Colonic mucosa (tissue), 2 donors: ENCODE results near the gene ACR. TPM values are rescaled to one million over a fixed set of nuclear protein-coding genes. Genes with fewer than 3 reads are reported as not detected.

Experiments used
- total RNA-seq, 2 donors: library from RNA; stranded (reverse); fragmentation: NEBNext Ultra II Directional in 1 of 2; extraction: Animal tissue kit (Norgen Biotek cat#: 25700) in 1 of 2; gene quantifications; one replicate each; pipeline ENCODE4 v1.2.1, GENCODE V29; 2021
- donor health status: DM: no; HTN: no; CAD: no.
- donor health status: DM: no; HTN: no; CAD: no.

Gene ACR
- total RNA-seq, 2 donors from 2014 or later, result 0.77 to 0.80 TPM

Other genes with a start within 250 kb of the ACR start
- 10 to 100 TPM; 51.1 to 60.0 TPM for gene LMF2, start 230.5 kb upstream of the ACR start, total RNA-seq
- gene NCAPH2, start 230.0 kb upstream of the ACR start, total RNA-seq, result 10 to 100 TPM; 27.4 to 71.5 TPM
- gene SCO2, start 212.6 kb upstream of the ACR start, total RNA-seq, result 1 to 10 TPM; 1.8 to 5.8 TPM
- gene TYMP, start 208.2 kb upstream of the ACR start, total RNA-seq, result 10 to 100 TPM; 22.6 to 28.0 TPM
- gene KLHDC7B, start 192.3 kb upstream of the ACR start, total RNA-seq, result under 1 TPM; 0.07 to 0.16 TPM
- not detected for gene SYCE3, start 175.3 kb upstream of the ACR start, total RNA-seq
- gene CPT1B, start 159.8 kb upstream of the ACR start, total RNA-seq, result 10 to 100 TPM; 20.1 to 21.7 TPM
- 10 to 100 TPM; 52.6 to 89.7 TPM for gene CHKB, start 155.4 kb upstream of the ACR start, total RNA-seq
- gene MAPK8IP2, start 137.4 kb upstream of the ACR start, total RNA-seq, result 1 to 10 TPM; 1.2 to 1.4 TPM
- gene ARSA, start 110.1 kb upstream of the ACR start, total RNA-seq, result 10 to 100 TPM; 40.6 to 61.0 TPM
- gene SHANK3, start 65.4 kb upstream of the ACR start, total RNA-seq, result 1 to 10 TPM; 3.6 to 4.3 TPM
- gene RABL2B, start 45.4 kb downstream of the ACR start, total RNA-seq, result 10 to 100 TPM; 14.3 to 23.9 TPM